HL-60 (cell line): Measurements from ENCODE around the gene NEDD8.
"Not testable (repeated sequence)": the region's sequence is repeated elsewhere in the genome, so short reads cannot be mapped to it uniquely, and the experiment has no call there.

Experiments
- POLR2AphosphoS5 ChIP-seq: IDR thresholded peaks from 2 replicates; pipeline ENCODE4 v1.6.1; 2012; ENCODE audit warnings: low read depth
- TF ChIP-seq, protein P1 (sequence below): IDR thresholded peaks from one replicate; pipeline ENCODE4 v1.5.1; 2011; ENCODE audit warnings: low read length, control low read depth, inconsistent platforms; ENCODE audit not compliant: insufficient read depth

- TF ChIP-seq, protein P1, sequence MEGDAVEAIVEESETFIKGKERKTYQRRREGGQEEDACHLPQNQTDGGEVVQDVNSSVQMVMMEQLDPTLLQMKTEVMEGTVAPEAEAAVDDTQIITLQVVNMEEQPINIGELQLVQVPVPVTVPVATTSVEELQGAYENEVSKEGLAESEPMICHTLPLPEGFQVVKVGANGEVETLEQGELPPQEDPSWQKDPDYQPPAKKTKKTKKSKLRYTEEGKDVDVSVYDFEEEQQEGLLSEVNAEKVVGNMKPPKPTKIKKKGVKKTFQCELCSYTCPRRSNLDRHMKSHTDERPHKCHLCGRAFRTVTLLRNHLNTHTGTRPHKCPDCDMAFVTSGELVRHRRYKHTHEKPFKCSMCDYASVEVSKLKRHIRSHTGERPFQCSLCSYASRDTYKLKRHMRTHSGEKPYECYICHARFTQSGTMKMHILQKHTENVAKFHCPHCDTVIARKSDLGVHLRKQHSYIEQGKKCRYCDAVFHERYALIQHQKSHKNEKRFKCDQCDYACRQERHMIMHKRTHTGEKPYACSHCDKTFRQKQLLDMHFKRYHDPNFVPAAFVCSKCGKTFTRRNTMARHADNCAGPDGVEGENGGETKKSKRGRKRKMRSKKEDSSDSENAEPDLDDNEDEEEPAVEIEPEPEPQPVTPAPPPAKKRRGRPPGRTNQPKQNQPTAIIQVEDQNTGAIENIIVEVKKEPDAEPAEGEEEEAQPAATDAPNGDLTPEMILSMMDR = not testable (repeated sequence)
- TF ChIP-seq POLR2AphosphoS5 = not testable (repeated sequence)
Measured at GRCh38 chr14:24203249-24203886, 28.8 kb downstream of the NEDD8 start.
